GM10248 (cell line): ENCODE measurements around the gene CSF1R.

Source experiments
- CTCF ChIA-PET: fragments of 300-600 bp; sonication (Branson Sonifier 250); formaldehyde crosslinking; extraction: SDS; loops from one replicate; lab custom pipeline; 2021; ENCODE audit warnings: antibody characterized with exemption; lab: Yijun Ruan, JAX
- POLR2A ChIA-PET: fragments of 350-650 bp; sonication (Branson Sonifier 250); formaldehyde crosslinking; extraction: SDS; loops from one replicate; lab custom pipeline; 2020; ENCODE audit warnings: antibody characterized with exemption; lab: Yijun Ruan, JAX
- DNase-seq: peaks from one replicate; pipeline ENCODE4 v3.0.0; 2012; ENCODE audit errors: extremely low spot score
- TF ChIP-seq, protein P1 (sequence below): IDR thresholded peaks from 2 replicates; pipeline ENCODE4 v1.5.1; 2012; ENCODE audit warnings: mild to moderate bottlenecking, low read depth; ENCODE audit errors: extremely low read depth, missing control alignments, control extremely low read depth

Gene CSF1R

GRCh38 chr5:150057052-150057451 is 29.3 kb downstream of the CSF1R start:
- CTCF ChIA-PET: interaction anchor here (1.2 to 4.1 kb wide), 4 partner anchors 8 to 294 kb away, joined by 3 to 16 read pairs (median 6); no protein-coding TSS in a partner anchor
- DNase-seq: no peak
- POLR2A ChIA-PET: no interaction called here
- TF ChIP-seq, protein P1, sequence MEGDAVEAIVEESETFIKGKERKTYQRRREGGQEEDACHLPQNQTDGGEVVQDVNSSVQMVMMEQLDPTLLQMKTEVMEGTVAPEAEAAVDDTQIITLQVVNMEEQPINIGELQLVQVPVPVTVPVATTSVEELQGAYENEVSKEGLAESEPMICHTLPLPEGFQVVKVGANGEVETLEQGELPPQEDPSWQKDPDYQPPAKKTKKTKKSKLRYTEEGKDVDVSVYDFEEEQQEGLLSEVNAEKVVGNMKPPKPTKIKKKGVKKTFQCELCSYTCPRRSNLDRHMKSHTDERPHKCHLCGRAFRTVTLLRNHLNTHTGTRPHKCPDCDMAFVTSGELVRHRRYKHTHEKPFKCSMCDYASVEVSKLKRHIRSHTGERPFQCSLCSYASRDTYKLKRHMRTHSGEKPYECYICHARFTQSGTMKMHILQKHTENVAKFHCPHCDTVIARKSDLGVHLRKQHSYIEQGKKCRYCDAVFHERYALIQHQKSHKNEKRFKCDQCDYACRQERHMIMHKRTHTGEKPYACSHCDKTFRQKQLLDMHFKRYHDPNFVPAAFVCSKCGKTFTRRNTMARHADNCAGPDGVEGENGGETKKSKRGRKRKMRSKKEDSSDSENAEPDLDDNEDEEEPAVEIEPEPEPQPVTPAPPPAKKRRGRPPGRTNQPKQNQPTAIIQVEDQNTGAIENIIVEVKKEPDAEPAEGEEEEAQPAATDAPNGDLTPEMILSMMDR: no peak

- CTCF ChIA-PET: interaction anchor here (1.8 kb wide), 1 partner anchor 11 kb away, joined by 4 read pairs; no protein-coding TSS in a partner anchor
- TF ChIP-seq, protein P1: no peak
- POLR2A ChIA-PET: no interaction called here
- no peak for DNase-seq
Measured at GRCh38 chr5:150056075-150056443, 30.3 kb downstream of the CSF1R start.

DNA sequence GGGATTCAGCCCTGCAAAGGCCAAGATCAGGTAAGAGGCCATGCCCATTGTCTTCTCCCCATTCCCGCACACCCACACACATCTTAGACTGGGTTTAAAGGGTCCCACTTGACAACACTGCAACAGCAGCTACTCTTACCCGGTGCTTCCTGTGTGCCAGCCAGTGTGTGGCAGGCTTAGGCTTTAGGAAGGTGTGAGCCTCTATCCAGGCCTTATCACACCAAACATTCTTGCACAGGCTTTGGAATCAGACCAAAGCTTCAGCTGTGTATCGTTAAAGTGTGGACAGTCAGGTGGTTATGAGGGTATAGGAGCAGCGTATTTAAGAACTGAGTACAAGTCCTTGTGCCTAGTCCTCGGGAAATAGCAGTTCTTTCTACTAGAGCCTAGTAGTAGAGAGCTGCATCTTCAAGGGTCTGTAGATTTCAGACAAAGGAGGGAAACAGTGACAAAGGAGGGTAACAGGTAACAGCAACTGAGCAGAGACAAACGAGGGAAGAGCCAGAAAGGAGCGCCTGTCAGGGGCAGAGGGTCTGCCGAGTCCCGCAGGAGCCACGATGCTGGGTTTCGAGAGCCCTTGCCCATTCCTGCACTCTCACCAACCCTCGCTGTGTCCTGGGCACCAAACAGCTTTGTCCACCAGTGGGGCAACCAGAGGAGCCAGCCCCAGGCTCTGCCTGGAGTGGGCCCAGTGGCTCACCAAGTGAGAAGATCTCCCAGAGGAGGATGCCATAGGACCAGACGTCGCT is 30.9 kb downstream of the CSF1R start:
- TF ChIP-seq, protein P1: no peak
- DNase-seq: no peak
- ChIA-PET CTCF (interaction anchor here (1.3 kb wide), 1 partner anchor 24 kb away, joined by 3 read pairs; no protein-coding TSS in a partner anchor), POLR2A (no interaction called here)

GRCh38 chr5:150054569-150054968 is 31.8 kb downstream of the CSF1R start:
- TF ChIP-seq, protein P1: no peak
- POLR2A ChIA-PET: no interaction called here
- no peak for DNase-seq
- CTCF ChIA-PET: interaction anchor here (1.3 to 2.1 kb wide), 2 partner anchors 10 to 23 kb away, joined by 3 to 7 read pairs; no protein-coding TSS in a partner anchor

- POLR2A ChIA-PET: no interaction called here
- CTCF ChIA-PET: interaction anchor here (1.1 to 2.1 kb wide), 2 partner anchors 11 to 63 kb away, joined by 3 to 7 read pairs; no protein-coding TSS in a partner anchor
- no peak for DNase-seq
- TF ChIP-seq, protein P1: no peak
Measured at GRCh38 chr5:150053713-150054392, 32.5 kb downstream of the CSF1R start.

DNA sequence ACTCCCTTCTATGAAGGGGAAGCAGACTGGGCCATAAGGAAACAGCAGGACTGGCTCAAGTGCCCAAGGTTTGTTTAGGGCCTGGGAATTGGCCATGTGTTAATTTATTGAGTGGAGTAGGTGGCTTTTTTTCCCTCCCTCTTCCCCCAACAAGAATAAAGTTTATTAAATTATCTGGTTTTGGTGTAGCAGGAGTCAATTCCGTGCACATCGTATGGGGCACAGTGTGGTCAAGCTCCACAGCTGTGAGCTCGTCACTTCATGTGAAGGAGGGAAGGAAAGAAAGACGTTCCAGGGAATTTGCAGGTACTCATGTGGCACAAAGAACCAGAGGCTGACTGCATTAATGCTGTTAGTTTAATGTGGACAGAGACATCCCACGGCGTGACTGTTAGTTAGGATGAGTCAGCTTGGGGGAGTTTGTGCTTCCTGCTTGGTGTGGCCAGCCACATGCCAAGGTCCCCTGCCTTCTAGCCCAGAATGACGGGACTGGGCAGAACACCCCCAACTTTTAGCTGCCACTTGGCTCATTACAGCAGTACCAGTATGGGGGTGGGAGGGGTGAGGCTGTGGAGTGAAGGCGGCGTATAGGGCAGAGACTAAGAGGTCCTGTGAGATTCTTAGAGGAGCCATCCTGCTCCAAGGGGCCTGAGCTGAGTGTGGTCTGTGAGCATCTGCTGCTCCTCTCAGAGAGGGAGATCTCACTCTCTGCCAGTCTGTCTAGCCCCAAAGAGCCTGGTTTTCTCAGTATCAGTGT is 33.2 kb downstream of the CSF1R start:
- TF ChIP-seq, protein P1: no peak
- CTCF ChIA-PET: interaction anchor here (1.1 to 2.1 kb wide), 2 partner anchors 12 to 62 kb away, joined by 3 to 7 read pairs; no protein-coding TSS in a partner anchor
- POLR2A ChIA-PET: no interaction called here
- DNase-seq: no peak
